ENCODE data around the gene RHBDD1.

Gene RHBDD1

DNA sequence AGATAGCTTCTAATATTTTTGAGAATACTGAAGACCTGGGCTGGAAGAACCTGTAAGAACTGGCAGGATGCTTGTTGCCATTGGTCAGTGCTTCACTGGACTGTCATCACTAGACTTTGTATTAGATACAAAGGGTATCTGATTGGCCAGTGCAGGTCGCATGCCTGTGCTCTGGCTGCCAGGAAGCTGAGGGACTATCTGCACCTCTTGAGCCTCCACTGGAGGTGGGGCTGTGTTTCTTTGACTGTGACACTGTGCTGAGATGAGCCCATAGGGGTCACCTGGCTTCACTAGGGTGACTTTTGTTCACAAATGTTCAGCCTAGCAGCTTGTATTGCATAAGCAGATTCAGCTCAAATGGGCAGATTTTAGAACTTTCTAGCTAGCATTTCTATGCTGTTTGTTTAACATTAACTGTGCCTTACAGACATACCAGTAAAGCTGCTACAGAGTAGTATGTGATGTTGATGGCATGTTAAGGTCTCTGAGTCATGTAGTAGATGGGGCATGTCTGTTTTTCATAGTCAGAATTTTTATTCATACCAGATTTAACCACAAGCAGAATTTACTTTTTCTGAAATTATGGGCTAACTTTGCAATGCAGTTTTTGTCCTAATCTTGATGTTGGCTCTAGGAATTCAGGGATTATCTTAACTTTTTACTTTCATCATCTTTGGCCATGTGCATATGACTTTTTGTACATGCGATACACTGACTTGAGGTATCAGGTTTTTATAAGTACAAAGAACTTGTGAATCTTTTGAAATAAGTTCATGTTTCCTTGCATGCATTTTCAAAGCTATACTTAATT lies 56.1 kb downstream of the RHBDD1 start:
- Histone ChIP-seq H3K9me3 (ENCODE audit: control insufficient read depth, low read length) (no peaks in the 10 kb centered on the region), H2AFZ (no peak overlapping the region), H3K27me3 (ENCODE audit: control insufficient read depth, insufficient read depth, low read length) (no peaks in the 10 kb centered on the region), H3K36me3 (ENCODE audit: control insufficient read depth, insufficient read depth, low read length) (no peaks in the 10 kb centered on the region), H3K4me1 (no peaks in the 10 kb centered on the region), H3K4me2 (ENCODE audit: low read length) (no peak overlapping the region), H3K79me2 (no peaks in the 10 kb centered on the region), H3K27ac (no peak overlapping the region), H3K4me3 (ENCODE audit: low read depth, low read length) (no peak overlapping the region), H3K9ac (no peak overlapping the region)
- TF ChIP-seq, protein P1, sequence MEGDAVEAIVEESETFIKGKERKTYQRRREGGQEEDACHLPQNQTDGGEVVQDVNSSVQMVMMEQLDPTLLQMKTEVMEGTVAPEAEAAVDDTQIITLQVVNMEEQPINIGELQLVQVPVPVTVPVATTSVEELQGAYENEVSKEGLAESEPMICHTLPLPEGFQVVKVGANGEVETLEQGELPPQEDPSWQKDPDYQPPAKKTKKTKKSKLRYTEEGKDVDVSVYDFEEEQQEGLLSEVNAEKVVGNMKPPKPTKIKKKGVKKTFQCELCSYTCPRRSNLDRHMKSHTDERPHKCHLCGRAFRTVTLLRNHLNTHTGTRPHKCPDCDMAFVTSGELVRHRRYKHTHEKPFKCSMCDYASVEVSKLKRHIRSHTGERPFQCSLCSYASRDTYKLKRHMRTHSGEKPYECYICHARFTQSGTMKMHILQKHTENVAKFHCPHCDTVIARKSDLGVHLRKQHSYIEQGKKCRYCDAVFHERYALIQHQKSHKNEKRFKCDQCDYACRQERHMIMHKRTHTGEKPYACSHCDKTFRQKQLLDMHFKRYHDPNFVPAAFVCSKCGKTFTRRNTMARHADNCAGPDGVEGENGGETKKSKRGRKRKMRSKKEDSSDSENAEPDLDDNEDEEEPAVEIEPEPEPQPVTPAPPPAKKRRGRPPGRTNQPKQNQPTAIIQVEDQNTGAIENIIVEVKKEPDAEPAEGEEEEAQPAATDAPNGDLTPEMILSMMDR (IDR thresholded peaks at IDR 0.05), result no peak

DNA sequence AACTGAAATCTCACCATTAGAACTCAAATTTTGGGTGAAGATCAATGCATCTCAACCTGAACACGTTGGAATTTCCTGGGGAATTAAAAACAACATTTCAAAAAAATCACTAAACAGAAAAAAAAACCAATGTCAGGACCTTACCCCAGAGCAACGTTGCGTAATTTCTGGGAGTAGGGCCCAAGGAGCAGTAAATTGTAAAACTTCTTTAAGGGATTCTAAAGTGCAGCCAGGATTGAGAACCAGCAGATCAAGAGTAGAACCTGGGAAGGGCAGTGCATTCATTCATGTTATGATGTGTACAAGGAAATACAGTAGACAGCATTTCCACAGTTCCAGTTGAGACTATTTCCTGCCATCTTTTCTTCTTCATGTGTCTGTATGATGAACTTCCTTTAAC lies 56.9 kb downstream of the RHBDD1 start:
- Histone ChIP-seq H3K9ac (no peak overlapping the region), H3K36me3 (ENCODE audit: control insufficient read depth, insufficient read depth, low read length) (no peaks in the 10 kb centered on the region), H3K27me3 (ENCODE audit: control insufficient read depth, insufficient read depth, low read length) (no peaks in the 10 kb centered on the region), H2AFZ (no peak overlapping the region), H3K4me1 (no peaks in the 10 kb centered on the region), H3K79me2 (no peaks in the 10 kb centered on the region), H3K9me3 (ENCODE audit: control insufficient read depth, low read length) (no peaks in the 10 kb centered on the region), H3K27ac (no peak overlapping the region), H3K4me2 (ENCODE audit: low read length) (no peak overlapping the region), H3K4me3 (ENCODE audit: low read depth, low read length) (no peak overlapping the region)
- TF ChIP-seq, protein P1 (IDR thresholded peaks at IDR 0.05), result no peak

DNA sequence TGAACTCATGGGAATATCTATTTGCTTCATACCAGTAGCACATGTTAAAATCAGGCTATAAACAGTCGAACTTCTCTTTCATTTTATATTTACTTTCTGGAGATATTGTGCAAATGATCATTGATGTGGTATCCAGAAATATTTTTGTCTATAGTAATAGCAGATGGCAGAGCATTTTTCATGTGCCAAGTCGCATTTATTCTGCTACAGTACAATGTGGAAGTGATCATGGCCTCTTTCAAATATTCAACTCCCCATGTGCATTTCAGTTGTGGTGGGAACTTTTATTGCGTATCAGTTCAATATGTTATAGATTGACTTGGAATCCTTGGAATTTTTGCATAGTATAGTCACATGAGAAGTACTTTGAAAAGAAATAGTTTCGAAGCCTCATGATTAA lies 57.4 kb downstream of the RHBDD1 start:
- no peak overlapping the region for H3K27ac ChIP-seq
- H3K36me3 ChIP-seq (ENCODE audit: control insufficient read depth, insufficient read depth, low read length), result no peaks in the 10 kb centered on the region
- no peak overlapping the region for H3K9ac ChIP-seq
- H3K4me3 ChIP-seq (ENCODE audit: low read depth, low read length), result no peak overlapping the region
- H2AFZ ChIP-seq, result no peak overlapping the region
- no peaks in the 10 kb centered on the region for H3K9me3 ChIP-seq (ENCODE audit: control insufficient read depth, low read length)
- H3K4me1 ChIP-seq, result no peaks in the 10 kb centered on the region
- TF ChIP-seq, protein P1 (IDR thresholded peaks at IDR 0.05), result no peak
- H3K27me3 ChIP-seq (ENCODE audit: control insufficient read depth, insufficient read depth, low read length), result no peaks in the 10 kb centered on the region
- H3K4me2 ChIP-seq (ENCODE audit: low read length), result no peak overlapping the region
- H3K79me2 ChIP-seq, result no peaks in the 10 kb centered on the region

- Histone ChIP-seq H3K36me3 (ENCODE audit: control insufficient read depth, insufficient read depth, low read length) (no peaks in the 10 kb centered on the region), H3K4me3 (ENCODE audit: low read depth, low read length) (no peak overlapping the region), H3K79me2 (no peaks in the 10 kb centered on the region), H3K9ac (no peak overlapping the region), H3K9me3 (ENCODE audit: control insufficient read depth, low read length) (no peaks in the 10 kb centered on the region), H2AFZ (no peak overlapping the region), H3K4me1 (no peaks in the 10 kb centered on the region), H3K27me3 (ENCODE audit: control insufficient read depth, insufficient read depth, low read length) (no peaks in the 10 kb centered on the region), H3K27ac (no peak overlapping the region), H3K4me2 (ENCODE audit: low read length) (no peak overlapping the region)
- TF ChIP-seq, protein P1 (IDR thresholded peaks at IDR 0.05), result no peak
These were observed 58.9 kb downstream of the RHBDD1 start for GRCh38 chr2:226894752-226895151.

DNA sequence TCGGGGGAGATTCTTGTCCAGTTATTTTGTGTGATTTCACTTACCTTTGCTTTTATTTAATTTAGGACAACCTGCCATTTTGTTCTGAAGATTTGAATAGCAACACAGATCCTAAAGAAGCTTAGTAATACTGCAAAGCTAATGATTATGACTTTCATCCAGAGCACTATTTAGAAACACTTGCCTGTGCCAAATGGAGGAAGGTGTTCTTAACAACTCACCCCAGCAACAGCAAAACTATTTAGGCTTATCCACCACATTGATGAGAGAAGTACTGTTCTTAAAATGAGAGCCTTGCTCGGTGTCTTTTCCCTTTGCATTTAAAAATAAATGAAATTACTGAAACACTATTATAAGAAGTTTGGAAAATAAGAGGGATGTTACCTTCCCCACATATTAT lies 59.7 kb downstream of the RHBDD1 start:
- Histone ChIP-seq H3K36me3 (ENCODE audit: control insufficient read depth, insufficient read depth, low read length) (no peaks in the 10 kb centered on the region), H3K27me3 (ENCODE audit: control insufficient read depth, insufficient read depth, low read length) (no peaks in the 10 kb centered on the region), H2AFZ (no peak overlapping the region), H3K4me2 (ENCODE audit: low read length) (no peak overlapping the region), H3K4me3 (ENCODE audit: low read depth, low read length) (no peak overlapping the region), H3K9ac (no peak overlapping the region), H3K4me1 (no peaks in the 10 kb centered on the region), H3K79me2 (no peaks in the 10 kb centered on the region), H3K27ac (no peak overlapping the region), H3K9me3 (ENCODE audit: control insufficient read depth, low read length) (no peaks in the 10 kb centered on the region)
- TF ChIP-seq, protein P1 (IDR thresholded peaks at IDR 0.05), result no peak
